ENCODE results near the gene KCNMA1. TPM values are rescaled to one million over a fixed set of nuclear protein-coding genes. Genes with fewer than 3 reads are reported as not detected.
"Not testable (repeated sequence)": the region's sequence is repeated elsewhere in the genome, so short reads cannot be mapped to it uniquely, and the experiment has no call there.

KCNMA1 gene
- total and polyA plus RNA-seq, 9 of the 15 experiments (the other 6 are each of a cell fraction or from before 2014, with no cell fraction given) = 0.01 to 0.95 (median 0.15) TPM; not detected in 4

DNA sequence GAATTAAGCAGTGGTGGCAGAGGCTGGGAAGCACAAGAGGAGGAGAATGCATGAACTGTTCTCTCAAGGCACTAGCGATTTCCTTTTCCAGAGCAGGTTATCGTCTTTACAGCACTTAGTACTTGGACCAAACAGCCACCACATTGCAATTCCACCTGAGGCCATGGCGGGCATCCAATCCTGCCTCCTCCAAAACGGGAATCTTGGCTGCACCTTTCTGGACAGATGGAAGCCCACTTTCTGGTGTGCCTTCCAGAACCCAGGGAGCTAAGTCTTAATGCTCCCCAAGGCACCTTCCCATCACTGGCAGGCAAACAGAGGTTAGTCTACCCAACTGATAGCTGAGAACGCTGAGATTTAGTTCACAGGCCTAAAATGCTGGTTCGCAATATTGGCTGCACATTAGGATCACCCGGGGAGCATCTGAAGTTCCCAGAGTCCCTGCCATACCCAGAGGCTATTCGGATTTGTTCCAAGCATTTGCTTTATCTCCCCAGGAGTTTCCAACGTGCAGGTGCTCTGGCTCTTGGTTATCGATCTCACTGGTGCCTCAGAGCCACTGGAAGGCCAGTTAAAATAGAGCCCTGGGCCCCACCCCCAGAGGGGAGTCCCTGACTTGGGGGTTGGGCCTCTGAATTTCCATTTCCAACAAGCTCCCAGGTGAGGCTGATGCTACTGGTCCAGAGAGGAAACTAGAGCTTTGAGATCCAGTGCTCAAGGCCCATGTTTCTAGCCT, 62.2 kb downstream of the KCNMA1 start:
- Histone ChIP-seq H2AFZ (ENCODE audit: low read depth, low read length) (no peak overlapping the region), H3K9ac (ENCODE audit: insufficient read depth in 1 of 2, low read depth in 2 of 2, low read length in 2 of 2) (no peak overlapping the region), H3K27me3 (ENCODE audit: control insufficient read depth in 2 of 2, insufficient read depth in 2 of 2, low read length in 2 of 2) (peaks cover 14 to 43% of the 10 kb centered on the region in 2 experiments; a peak in 4 of 5 replicates), H4K20me1 (replicated peaks; ENCODE audit: control insufficient read depth, insufficient read depth, low read length) (no peaks in the 10 kb centered on the region; the same call in 1 of the 2 replicates), H3K79me2 (ENCODE audit: control insufficient read depth, insufficient read depth, low read length) (no peaks in the 10 kb centered on the region), H3K4me1 (replicated peaks in 1 of 2; ENCODE audit: control insufficient read depth in 2 of 2, insufficient read depth in 2 of 2, low read length in 2 of 2) (no peaks in the 10 kb centered on the region), H3K9me3 (replicated peaks; ENCODE audit: control insufficient read depth, insufficient read depth, low read depth, low read length) (no peaks in the 10 kb centered on the region), H3K27ac (ENCODE audit: extremely low read depth, low read depth, low read length) (no peak overlapping the region), H3K9me1 (ENCODE audit: control insufficient read depth, insufficient read depth, low read length) (no peaks in the 10 kb centered on the region), H3K36me3 (ENCODE audit: control insufficient read depth, insufficient read depth, low read length) (no peaks in the 10 kb centered on the region), H3K4me3 (no peak overlapping the region), H3K4me2 (ENCODE audit: insufficient read depth, low read length) (no peak overlapping the region)
- BruUV-seq (replicated peaks) = no TSS peak
- CTCF ChIA-PET (ENCODE audit: low intra/inter-chr PET ratio) = no interaction called here
- no peak for ATAC-seq
- no peak for FAIRE-seq
- in situ Hi-C loops (cut with MboI) = no loop called here
- WGBS (ENCODE audit: insufficient coverage, low coverage, missing lambda C conversion rate) = 4% methylated on average over 10 of the region's 10 CpGs
- DNase-seq (ENCODE audit: extremely low read depth in 1 of 4, low spot score in 3 of 4) = no peak
- POLR2A ChIA-PET = interaction anchor here (0.5 to 0.8 kb wide), 2 partner anchors 23 to 32 kb away, joined by 3 read pairs; no protein-coding TSS in a partner anchor
- TF ChIP-seq NFATC3 (IDR thresholded peaks at IDR 0.05) = no peak
- intact Hi-C loops (cut with micrococcal nuclease) = no loop called here

DNA sequence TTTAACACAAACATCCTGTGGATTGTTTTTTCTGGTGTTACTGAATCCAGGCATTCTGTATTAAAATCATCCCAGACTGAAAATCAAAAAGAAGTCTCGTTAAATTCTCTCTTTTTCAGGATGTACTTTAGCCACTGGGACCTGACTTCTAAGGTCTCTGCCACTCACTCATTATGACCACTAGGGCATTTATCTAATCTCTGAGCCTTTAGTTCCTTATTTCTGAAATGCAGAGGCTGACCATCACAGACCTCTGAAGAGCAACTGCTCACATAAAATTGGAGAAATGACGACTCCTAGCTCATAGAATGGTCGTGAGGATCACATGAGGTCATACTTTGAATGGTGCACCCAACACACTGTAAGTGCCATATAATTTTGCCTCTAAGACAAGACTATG, 63.2 kb downstream of the KCNMA1 start:
- ATAC-seq = peak; percentile 68; the same call in 2 of the 3 replicates
- no TSS peak for BruUV-seq (replicated peaks)
- WGBS (ENCODE audit: insufficient coverage, low coverage, missing lambda C conversion rate) = 0% methylated on average over 3 of the region's 3 CpGs

GRCh38 chr10:77572520-77572919, 65.1 kb downstream of the KCNMA1 start:
- ATAC-seq; H4K20me1 ChIP-seq (replicated peaks; ENCODE audit: control insufficient read depth, insufficient read depth, low read length); H3K36me3 ChIP-seq (ENCODE audit: control insufficient read depth, insufficient read depth, low read length); in situ Hi-C loops (cut with MboI); POLR2A ChIA-PET; H3K9me3 ChIP-seq (replicated peaks; ENCODE audit: control insufficient read depth, insufficient read depth, low read depth, low read length); FAIRE-seq; H3K4me2 ChIP-seq (ENCODE audit: insufficient read depth, low read length); H3K9me1 ChIP-seq (ENCODE audit: control insufficient read depth, insufficient read depth, low read length); BruUV-seq (replicated peaks); H3K27ac ChIP-seq (ENCODE audit: extremely low read depth, low read depth, low read length); H3K79me2 ChIP-seq (ENCODE audit: control insufficient read depth, insufficient read depth, low read length); CTCF ChIA-PET (ENCODE audit: low intra/inter-chr PET ratio); H3K4me3 ChIP-seq; H3K9ac ChIP-seq (ENCODE audit: insufficient read depth in 1 of 2, low read depth in 2 of 2, low read length in 2 of 2); H2AFZ ChIP-seq (ENCODE audit: low read depth, low read length); DNase-seq (ENCODE audit: extremely low read depth in 1 of 4, low spot score in 3 of 4); H3K4me1 ChIP-seq (replicated peaks in 1 of 2; ENCODE audit: control insufficient read depth in 2 of 2, insufficient read depth in 2 of 2, low read length in 2 of 2); intact Hi-C loops (cut with micrococcal nuclease): not testable (repeated sequence)
- peaks cover 6 to 24% of the 10 kb centered on the region in 2 experiments; a peak in 3 of 5 replicates for H3K27me3 ChIP-seq (ENCODE audit: control insufficient read depth in 2 of 2, insufficient read depth in 2 of 2, low read length in 2 of 2)
- 2% methylated on average over 4 of the region's 4 CpGs for WGBS (ENCODE audit: insufficient coverage, low coverage, missing lambda C conversion rate)

More for the DNA sequence above, 63.2 kb downstream of the KCNMA1 start:
- TF ChIP-seq, protein P1, sequence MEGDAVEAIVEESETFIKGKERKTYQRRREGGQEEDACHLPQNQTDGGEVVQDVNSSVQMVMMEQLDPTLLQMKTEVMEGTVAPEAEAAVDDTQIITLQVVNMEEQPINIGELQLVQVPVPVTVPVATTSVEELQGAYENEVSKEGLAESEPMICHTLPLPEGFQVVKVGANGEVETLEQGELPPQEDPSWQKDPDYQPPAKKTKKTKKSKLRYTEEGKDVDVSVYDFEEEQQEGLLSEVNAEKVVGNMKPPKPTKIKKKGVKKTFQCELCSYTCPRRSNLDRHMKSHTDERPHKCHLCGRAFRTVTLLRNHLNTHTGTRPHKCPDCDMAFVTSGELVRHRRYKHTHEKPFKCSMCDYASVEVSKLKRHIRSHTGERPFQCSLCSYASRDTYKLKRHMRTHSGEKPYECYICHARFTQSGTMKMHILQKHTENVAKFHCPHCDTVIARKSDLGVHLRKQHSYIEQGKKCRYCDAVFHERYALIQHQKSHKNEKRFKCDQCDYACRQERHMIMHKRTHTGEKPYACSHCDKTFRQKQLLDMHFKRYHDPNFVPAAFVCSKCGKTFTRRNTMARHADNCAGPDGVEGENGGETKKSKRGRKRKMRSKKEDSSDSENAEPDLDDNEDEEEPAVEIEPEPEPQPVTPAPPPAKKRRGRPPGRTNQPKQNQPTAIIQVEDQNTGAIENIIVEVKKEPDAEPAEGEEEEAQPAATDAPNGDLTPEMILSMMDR (IDR thresholded peaks at IDR 0.05 in 2 of 3, conservative IDR thresholded peaks at IDR 0.05 in 1 of 3; ENCODE audit: insufficient read depth in 2 of 3, low read depth in 1 of 3, low read length in 3 of 3) = peak in 2 of 3 experiments; percentile 28 to 31; a peak in 2 of 6 replicates
- TF ChIP-seq ZNF3 (CRISPR knock-in tag; IDR thresholded peaks at IDR 0.05) = no peak
- POLR2A ChIA-PET = no interaction called here
- Histone ChIP-seq H3K9ac (ENCODE audit: insufficient read depth in 1 of 2, low read depth in 2 of 2, low read length in 2 of 2) (no peak overlapping the region), H3K9me1 (ENCODE audit: control insufficient read depth, insufficient read depth, low read length) (no peaks in the 10 kb centered on the region), H4K20me1 (replicated peaks; ENCODE audit: control insufficient read depth, insufficient read depth, low read length) (no peaks in the 10 kb centered on the region; the same call in 1 of the 2 replicates), H3K79me2 (ENCODE audit: control insufficient read depth, insufficient read depth, low read length) (no peaks in the 10 kb centered on the region), H3K9me3 (replicated peaks; ENCODE audit: control insufficient read depth, insufficient read depth, low read depth, low read length) (no peaks in the 10 kb centered on the region), H3K4me3 (no peak overlapping the region), H2AFZ (ENCODE audit: low read depth, low read length) (no peak overlapping the region), H3K36me3 (ENCODE audit: control insufficient read depth, insufficient read depth, low read length) (no peaks in the 10 kb centered on the region), H3K27ac (ENCODE audit: extremely low read depth, low read depth, low read length) (no peak overlapping the region), H3K27me3 (ENCODE audit: control insufficient read depth in 2 of 2, insufficient read depth in 2 of 2, low read length in 2 of 2) (peaks cover 14 to 41% of the 10 kb centered on the region in 2 experiments; a peak in 4 of 5 replicates), H3K4me1 (replicated peaks in 1 of 2; ENCODE audit: control insufficient read depth in 2 of 2, insufficient read depth in 2 of 2, low read length in 2 of 2) (no peaks in the 10 kb centered on the region), H3K4me2 (ENCODE audit: insufficient read depth, low read length) (no peak overlapping the region)
- in situ Hi-C loops (cut with MboI) (no loop called here), intact Hi-C loops (cut with micrococcal nuclease) (no loop called here)
- DNase-seq (ENCODE audit: extremely low read depth in 1 of 4, low spot score in 3 of 4) (peak in 2 of 4 experiments; percentile 25 to 30), FAIRE-seq (peak; percentile 29)
- CTCF ChIA-PET (ENCODE audit: low intra/inter-chr PET ratio) = no interaction called here
